GM12878 (cell line): Measurements from ENCODE around the gene NOTCH4. TPM values are rescaled to one million over a fixed set of nuclear protein-coding genes. Genes with fewer than 3 reads are reported as not detected.

ENCODE experiments used
- ATAC-seq: fragments of 200-7000 bp; cut with Tn5 transposase; 3 replicates; pipeline ENCODE4 v1.9.1; 2020; ENCODE audit warnings: mild to moderate bottlenecking, moderate library complexity
- BruUV-seq: library from RNA; stranded (reverse); fragments of 400-500 nt; replicated peaks from 2 replicates; lab custom pipeline; 2021; lab: Mats Ljungman, UMichigan
- CTCF ChIA-PET: fragments of 300-600 bp; sonication (Branson Sonifier 250); formaldehyde crosslinking; extraction: SDS; loops from one replicate; lab custom pipeline; 2021; ENCODE audit warnings: inconsistent platforms; lab: Yijun Ruan, JAX
- POLR2A ChIA-PET: fragments of 350-600 bp; formaldehyde crosslinking; extraction: SDS; loops from one replicate; lab custom pipeline; 2021; ENCODE audit warnings: inconsistent platforms; lab: Charles Lee
- RAD21 ChIA-PET: fragments of 300-600 bp; sonication (Branson Sonifier 250); formaldehyde crosslinking; loops from one replicate; lab custom pipeline; 2023; ENCODE audit warnings: antibody characterized with exemption; ENCODE audit not compliant: unreplicated experiment; lab: Charles Lee
- SMC1A ChIA-PET: fragments of 300-600 bp; sonication (Branson Sonifier 250); formaldehyde crosslinking; loops from one replicate; lab custom pipeline; 2023; ENCODE audit not compliant: unreplicated experiment, uncharacterized antibody; lab: Charles Lee
- DNase-seq: peaks from one replicate; pipeline ENCODE4 v3.0.0-alpha.2; 2011; ENCODE audit warnings: low read depth, low spot score
- FAIRE-seq: peaks from 3 replicates; lab custom pipeline; 2011; peaks lifted over from hg19 to GRCh38; lab: Jason Lieb, UNC
- H2AFZ ChIP-seq: 2 replicates; pipeline ENCODE4 v1.6.0; 2011; ENCODE audit warnings: low read depth, low read length, control low read depth; ENCODE audit not compliant: control insufficient read depth
- H3K27ac ChIP-seq: 2 replicates; pipeline ENCODE4 v1.5.1; 2011; ENCODE audit warnings: control low read depth; ENCODE audit not compliant: control insufficient read depth, insufficient read depth
- H3K27me3 ChIP-seq, 2 experiments: replicated peaks in 1 of 2; 2 replicates each; pipeline versions ENCODE4 v1.6.0 to v1.6.1; 2011; ENCODE audit warnings: low read length in 1 of 2; ENCODE audit not compliant: control insufficient read depth in 2 of 2, insufficient read depth in 2 of 2
- H3K36me3 ChIP-seq, 2 experiments: 2 replicates each; pipeline ENCODE4 v1.5.1; 2011; ENCODE audit warnings: low read length in 1 of 2; ENCODE audit not compliant: control insufficient read depth in 2 of 2, insufficient read depth in 2 of 2
- H3K4me1 ChIP-seq: 2 replicates; pipeline ENCODE4 v1.6.1; 2011; ENCODE audit warnings: mild to moderate bottlenecking, low read length, moderate library complexity, mixed read lengths; ENCODE audit not compliant: control insufficient read depth, insufficient read depth
- H3K4me2 ChIP-seq: 2 replicates; pipeline ENCODE4 v1.6.0; 2011; ENCODE audit warnings: control low read depth; ENCODE audit not compliant: control insufficient read depth, insufficient read depth
- H3K4me3 ChIP-seq: fragments of 200-600 bp; sonication (generic); 2 replicates; pipeline ENCODE4 v1.5.1; 2016
- H3K79me2 ChIP-seq: 2 replicates; pipeline ENCODE4 v1.6.0; 2011; ENCODE audit warnings: low read length; ENCODE audit not compliant: control insufficient read depth, insufficient read depth
- H3K9ac ChIP-seq: 2 replicates; pipeline ENCODE4 v1.8.0; 2011; ENCODE audit warnings: low read length, control low read depth, mixed read lengths; ENCODE audit not compliant: control insufficient read depth, insufficient read depth
- H3K9me3 ChIP-seq: replicated peaks from 3 replicates; pipeline ENCODE4 v1.5.1; 2011; ENCODE audit warnings: mild to moderate bottlenecking, low read length; ENCODE audit not compliant: control insufficient read depth, insufficient read depth
- H4K20me1 ChIP-seq: 2 replicates; pipeline ENCODE4 v1.6.0; 2011; ENCODE audit not compliant: control insufficient read depth, insufficient read depth
- ASH2L ChIP-seq: fragments of 300-600, 200-600 bp; sonication (generic); IDR thresholded peaks from 2 replicates; pipeline ENCODE4 v1.6.1; 2017; ENCODE audit warnings: low read depth, mild to moderate bottlenecking, borderline replicate concordance
- CHD2 ChIP-seq: IDR thresholded peaks from 2 replicates; pipeline ENCODE4 v1.6.1; 2011; ENCODE audit warnings: low read depth, low read length, improper control_type of control experiment, borderline replicate concordance
- CUX1 ChIP-seq: IDR thresholded peaks from 2 replicates; pipeline ENCODE4 v1.6.1; 2012; ENCODE audit warnings: improper control_type of control experiment, low read depth, low read length; ENCODE audit not compliant: insufficient replicate concordance
- FOS ChIP-seq: IDR thresholded peaks from 3 replicates; pipeline ENCODE4 v1.6.1; 2011; ENCODE audit warnings: borderline replicate concordance; ENCODE audit not compliant: insufficient read length; ENCODE audit errors: extremely low read depth
- HSF1 ChIP-seq: fragments of 150-350 bp; IDR thresholded peaks from 2 replicates; pipeline ENCODE4 v1.6.1; 2014; ENCODE audit warnings: mild to moderate bottlenecking, low read depth, low read length
- IKZF1 ChIP-seq: fragments of 450-650 bp; conservative IDR thresholded peaks from 2 replicates; pipeline ENCODE4 v1.6.1; 2017; ENCODE audit warnings: antibody characterized with exemption, mild to moderate bottlenecking
- LARP7 ChIP-seq: fragments of 450-650 bp; IDR thresholded peaks from 2 replicates; pipeline ENCODE4 v1.6.1; 2017; ENCODE audit warnings: mild to moderate bottlenecking
- MTA2 ChIP-seq: fragments of 450-650 bp; IDR thresholded peaks from 2 replicates; pipeline ENCODE4 v1.6.1; 2016; ENCODE audit warnings: low read depth, mild to moderate bottlenecking, moderate library complexity
- NFIC ChIP-seq: IDR thresholded peaks from 2 replicates; pipeline ENCODE4 v1.6.1; 2012; ENCODE audit warnings: low read depth, mild to moderate bottlenecking, inconsistent platforms, low read length, moderate library complexity
- NFYB ChIP-seq: IDR thresholded peaks from 2 replicates; pipeline ENCODE4 v1.6.1; 2011; ENCODE audit warnings: low read depth, mild to moderate bottlenecking, low read length, improper control_type of control experiment, moderate library complexity; ENCODE audit not compliant: insufficient read depth
- NR2F1 ChIP-seq: fragments of 450-650 bp; conservative IDR thresholded peaks from 2 replicates; pipeline ENCODE4 v1.6.1; 2017; ENCODE audit warnings: mild to moderate bottlenecking
- TAF1 ChIP-seq: IDR thresholded peaks from 2 replicates; pipeline ENCODE4 v1.6.1; 2011; ENCODE audit warnings: mild to moderate bottlenecking, low read depth, low read length, borderline replicate concordance
- YY1 ChIP-seq: IDR thresholded peaks from 2 replicates; pipeline ENCODE4 v1.6.1; 2011; ENCODE audit warnings: low read depth, mild to moderate bottlenecking, low read length
- WGBS: methylation state at CpG from one replicate; pipeline ENCODE4 v1.1.6; 2016; ENCODE audit warnings: low lambda C conversion rate; ENCODE audit not compliant: insufficient replicate concordance, insufficient coverage; ENCODE audit errors: missing lambda C conversion rate; 5-methylcytosine and 5-hydroxymethylcytosine counted together
- in situ Hi-C: fragments of 300-500 bp; cut with MboI; formaldehyde crosslinking; loops from 9 replicates; pipeline ENCODE4 v1.14.3; 2018; ENCODE audit warnings: mixed read lengths
- intact Hi-C: fragments of 100-400 bp; cut with micrococcal nuclease; formaldehyde crosslinking; loops from one replicate; pipeline ENCODE4 v1.14.2; 2022; ENCODE audit not compliant: unreplicated experiment
- polyA plus RNA-seq, 11 experiments: library from polyadenylated mRNA; depleted of rRNA in 4 of 11; unstranded in 6 of 11; stranded (reverse) in 5 of 11; fragments of >200 nt; fragmentation: Nextera tagmentation in 4 of 11; fragmentation: Illumina TruSeq in 1 of 11; extraction: Ambion mirVana in 4 of 11; extraction: Trizol in 1 of 11; gene quantifications; 1 replicate in 1 of 11; 2 replicates in 10 of 11; pipeline versions ENCODE4 v1.2.1 to v1.2.3, GENCODE V29; 2011 to 2016; ENCODE audit warnings: inconsistent platforms in 2 of 11, missing spikeins in 2 of 11, low read depth in 1 of 11
- total RNA-seq, 4 experiments: library from RNA; depleted of rRNA in 3 of 4; stranded (reverse); fragments of >200 nt in 3 of 4; fragmentation: Illumina TruSeq in 1 of 4; extraction: Trizol in 1 of 4; gene quantifications; 2 replicates each; pipeline versions ENCODE4 v1.2.1 to v1.2.3, GENCODE V29; 2013 to 2021

The NOTCH4 gene
- total and polyA plus RNA-seq, 10 of the 15 experiments (the other 5 are each of a cell fraction or from before 2014, with no cell fraction given), result 0.66 to 3.3 (median 1.4) TPM

DNA sequence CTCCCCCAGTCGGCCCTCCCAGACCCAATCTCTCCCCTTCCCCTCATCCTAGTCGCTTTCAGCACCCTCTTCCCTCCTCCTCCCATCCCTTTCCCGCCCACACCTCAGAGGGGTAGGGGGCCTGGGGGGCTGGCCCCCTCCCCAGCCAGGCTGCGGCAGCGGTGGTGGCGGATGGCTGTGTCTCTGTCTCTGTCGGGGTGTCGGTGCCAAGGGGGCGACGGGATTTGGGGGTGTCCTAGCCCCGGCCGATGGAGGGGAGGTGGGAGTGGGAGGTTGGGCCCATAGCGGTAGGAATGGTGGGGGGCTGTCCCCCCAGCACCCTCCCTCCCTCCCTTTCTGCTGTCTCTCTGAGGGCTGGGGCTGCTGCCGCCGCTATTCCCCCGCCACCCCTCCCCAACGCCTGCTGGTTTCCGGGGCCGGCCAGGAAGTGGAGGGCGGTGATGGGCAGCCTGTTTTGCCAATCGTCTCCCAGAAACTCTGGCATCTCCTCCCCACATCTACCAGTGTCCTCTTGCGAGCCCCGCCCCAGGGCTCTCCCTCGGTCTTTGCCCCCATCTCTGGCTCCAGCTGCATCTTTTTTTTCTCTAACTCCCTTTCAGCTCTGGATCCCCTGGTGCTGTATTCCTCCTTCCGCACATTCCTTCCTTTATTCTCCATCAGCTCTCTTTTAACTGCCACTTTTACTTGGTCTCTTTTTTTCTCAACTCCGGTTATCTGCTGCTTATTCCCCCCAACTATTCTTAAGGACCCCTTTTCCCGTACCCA lies 48.0 kb downstream of the NOTCH4 start, which contains the start of gene AGPAT1 (continued):
- no peak for TF ChIP-seq CUX1
- TF ChIP-seq LARP7, result peak; percentile 42; the same call in 1 of the 2 replicates

GRCh38 chr6:32175322-32175710 lies 48.6 kb downstream of the NOTCH4 start:
- intact Hi-C loops, result no loop called here
- DNase-seq (no peak), ATAC-seq (no peak), FAIRE-seq (no peak)
- Histone ChIP-seq H3K27me3 (no peaks in the 10 kb centered on the region), H3K9ac (peak overlapping the region; percentile 74), H3K27ac (peak overlapping the region; percentile 70), H3K4me1 (peaks cover 10% of the 10 kb centered on the region), H2AFZ (no peak overlapping the region), H3K4me3 (peak overlapping the region; percentile 96), H3K36me3 (no peaks in the 10 kb centered on the region), H3K4me2 (peak overlapping the region; percentile 68), H4K20me1 (no peaks in the 10 kb centered on the region), H3K79me2 (peaks cover 22% of the 10 kb centered on the region), H3K9me3 (no peaks in the 10 kb centered on the region)
- ChIA-PET POLR2A (no interaction called here), CTCF (no interaction called here), RAD21 (no interaction called here), SMC1A (no interaction called here)
- TSS peak; percentile 66 for BruUV-seq
- WGBS, result 0% methylated on average over 1 of the region's 2 CpGs
- in situ Hi-C loops, result no loop called here
- peak; percentile 30; the same call in 1 of the 2 replicates for TF ChIP-seq NR2F1
- TF ChIP-seq ASH2L, result no peak
- TF ChIP-seq MTA2, result no peak
- no peak for TF ChIP-seq TAF1
- TF ChIP-seq CHD2, result no peak
- peak; percentile 42; the same call in 1 of the 2 replicates for TF ChIP-seq IKZF1
- no peak for TF ChIP-seq HSF1
- 0 out of 2 replicates have a peak, but pooled peaks have one; percentile 12 for TF ChIP-seq YY1
- no peak for TF ChIP-seq NFIC
- no peak for TF ChIP-seq NFYB
- TF ChIP-seq FOS, result no peak
